Upper lobe of left lung (tissue), 6 donors: ENCODE data around the gene CLRN3. TPM values are rescaled to one million over a fixed set of nuclear protein-coding genes. Genes with fewer than 3 reads are reported as not detected.

Experiments
- total RNA-seq, 6 donors: library from RNA; depleted of rRNA in 4 of 6; stranded (reverse); fragments of >200 nt in 4 of 6; gene quantifications; one replicate each; pipeline versions ENCODE4 v1.1.0 to v1.2.1, GENCODE V29; 2016 to 2021
- donor health status: DM: no; HTN: no; CAD: no; lungs with moderate emphysema.
- donor health status: DM: no; HTN: yes; CAD: no; lungs with severe emphysema.

The CLRN3 gene
- total RNA-seq, 6 donors from 2014 or later = 0.37 to 0.49 TPM; not detected in 4

Other genes with a start within 250 kb of the CLRN3 start
- under 1 TPM in 3 of 6 donors, not detected in 3; 0.06 to 0.20 (median 0.10) TPM for gene FOXI2, start 155.8 kb downstream of the CLRN3 start, total RNA-seq
- 10 to 100 TPM; 49.9 to 89.2 (median 64.2) TPM for gene PTPRE, start 14.2 kb upstream of the CLRN3 start, total RNA-seq
- gene MKI67, start 233.5 kb upstream of the CLRN3 start, total RNA-seq = 1 to 10 TPM; 1.0 to 7.3 (median 5.0) TPM